22Rv1 (cell line): Measurements from ENCODE around the gene CABP1.
"Not testable (repeated sequence)": the region's sequence is repeated elsewhere in the genome, so short reads cannot be mapped to it uniquely, and the experiment has no call there.

Experiments used
- H3K27ac ChIP-seq: fragments of 450-650 bp; 2 replicates; pipeline ENCODE4 v1.5.1; 2017
- ZFX ChIP-seq: fragments of 450-650 bp; IDR thresholded peaks from 2 replicates; pipeline ENCODE4 v1.6.1; 2017; ENCODE audit warnings: antibody characterized with exemption, borderline replicate concordance
- TF ChIP-seq, protein P1 (sequence below): fragments of 450-650 bp; IDR thresholded peaks from 2 replicates; pipeline ENCODE4 v1.5.1; 2017; ENCODE audit warnings: mild to moderate bottlenecking

Gene CABP1

DNA sequence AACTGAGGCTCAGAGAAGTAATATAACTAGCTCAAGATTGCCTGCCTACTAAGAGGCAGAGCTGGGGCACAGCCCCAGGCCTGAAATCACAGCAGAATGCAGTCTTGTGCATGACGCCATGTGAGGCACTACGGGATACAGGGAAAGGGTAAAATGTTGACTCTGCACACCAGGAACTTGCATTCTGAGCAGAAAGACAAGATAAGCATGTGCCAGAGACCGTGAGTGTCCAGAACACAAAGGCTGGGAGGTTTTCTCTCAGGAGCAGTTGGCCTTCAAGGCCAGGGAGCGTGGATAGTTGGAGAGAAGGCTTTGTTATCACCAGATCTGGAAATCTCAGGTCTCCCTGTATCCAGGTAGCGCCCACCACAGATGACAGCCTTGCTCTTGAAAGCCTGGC, 23.3 kb downstream of the CABP1 start:
- TF ChIP-seq, protein P1, sequence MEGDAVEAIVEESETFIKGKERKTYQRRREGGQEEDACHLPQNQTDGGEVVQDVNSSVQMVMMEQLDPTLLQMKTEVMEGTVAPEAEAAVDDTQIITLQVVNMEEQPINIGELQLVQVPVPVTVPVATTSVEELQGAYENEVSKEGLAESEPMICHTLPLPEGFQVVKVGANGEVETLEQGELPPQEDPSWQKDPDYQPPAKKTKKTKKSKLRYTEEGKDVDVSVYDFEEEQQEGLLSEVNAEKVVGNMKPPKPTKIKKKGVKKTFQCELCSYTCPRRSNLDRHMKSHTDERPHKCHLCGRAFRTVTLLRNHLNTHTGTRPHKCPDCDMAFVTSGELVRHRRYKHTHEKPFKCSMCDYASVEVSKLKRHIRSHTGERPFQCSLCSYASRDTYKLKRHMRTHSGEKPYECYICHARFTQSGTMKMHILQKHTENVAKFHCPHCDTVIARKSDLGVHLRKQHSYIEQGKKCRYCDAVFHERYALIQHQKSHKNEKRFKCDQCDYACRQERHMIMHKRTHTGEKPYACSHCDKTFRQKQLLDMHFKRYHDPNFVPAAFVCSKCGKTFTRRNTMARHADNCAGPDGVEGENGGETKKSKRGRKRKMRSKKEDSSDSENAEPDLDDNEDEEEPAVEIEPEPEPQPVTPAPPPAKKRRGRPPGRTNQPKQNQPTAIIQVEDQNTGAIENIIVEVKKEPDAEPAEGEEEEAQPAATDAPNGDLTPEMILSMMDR: no peak
- no peak for TF ChIP-seq ZFX
- no peak overlapping the region for H3K27ac ChIP-seq

DNA sequence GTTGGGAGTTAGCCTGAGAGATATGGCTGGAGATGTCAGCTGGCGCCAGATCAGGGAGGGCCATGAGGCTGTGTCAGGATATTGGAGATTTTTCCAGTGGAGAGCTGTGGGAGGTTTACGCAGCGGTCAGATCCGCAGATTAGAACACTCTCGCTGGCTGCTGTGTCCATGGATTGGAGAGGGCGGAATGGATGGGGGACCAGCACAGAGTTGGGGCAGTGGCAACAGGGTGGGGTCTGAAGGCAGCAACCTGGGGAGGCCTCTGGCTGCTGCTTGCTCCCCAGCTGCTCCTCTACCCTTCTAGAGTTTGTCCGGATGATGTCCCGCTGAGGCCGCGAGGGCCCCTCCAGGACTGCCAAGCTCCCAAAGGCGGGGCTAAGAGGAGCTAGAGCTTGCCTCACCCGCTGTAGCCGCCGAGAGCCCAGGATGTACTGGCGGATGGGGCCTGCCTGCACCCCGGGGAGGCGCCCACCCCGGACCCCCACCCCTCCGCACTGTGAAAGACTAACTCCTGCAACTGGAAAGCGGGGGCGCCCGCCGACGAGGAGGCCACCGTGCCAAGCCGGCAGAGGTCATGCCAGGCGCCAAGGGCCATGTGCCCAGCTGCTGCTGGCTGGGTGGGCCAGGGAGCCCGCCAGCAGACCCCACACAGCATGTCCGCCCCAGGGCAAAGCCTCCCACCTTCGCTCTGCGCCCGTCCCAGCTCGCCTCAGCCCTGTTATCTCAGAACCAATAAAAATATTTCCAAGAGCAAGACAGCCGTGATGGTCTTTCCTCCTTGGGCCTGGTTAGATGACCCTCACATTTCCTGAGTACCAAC, 26.4 kb downstream of the CABP1 start:
- TF ChIP-seq ZFX: no peak
- TF ChIP-seq, protein P1: no peak
- no peak overlapping the region for H3K27ac ChIP-seq

DNA sequence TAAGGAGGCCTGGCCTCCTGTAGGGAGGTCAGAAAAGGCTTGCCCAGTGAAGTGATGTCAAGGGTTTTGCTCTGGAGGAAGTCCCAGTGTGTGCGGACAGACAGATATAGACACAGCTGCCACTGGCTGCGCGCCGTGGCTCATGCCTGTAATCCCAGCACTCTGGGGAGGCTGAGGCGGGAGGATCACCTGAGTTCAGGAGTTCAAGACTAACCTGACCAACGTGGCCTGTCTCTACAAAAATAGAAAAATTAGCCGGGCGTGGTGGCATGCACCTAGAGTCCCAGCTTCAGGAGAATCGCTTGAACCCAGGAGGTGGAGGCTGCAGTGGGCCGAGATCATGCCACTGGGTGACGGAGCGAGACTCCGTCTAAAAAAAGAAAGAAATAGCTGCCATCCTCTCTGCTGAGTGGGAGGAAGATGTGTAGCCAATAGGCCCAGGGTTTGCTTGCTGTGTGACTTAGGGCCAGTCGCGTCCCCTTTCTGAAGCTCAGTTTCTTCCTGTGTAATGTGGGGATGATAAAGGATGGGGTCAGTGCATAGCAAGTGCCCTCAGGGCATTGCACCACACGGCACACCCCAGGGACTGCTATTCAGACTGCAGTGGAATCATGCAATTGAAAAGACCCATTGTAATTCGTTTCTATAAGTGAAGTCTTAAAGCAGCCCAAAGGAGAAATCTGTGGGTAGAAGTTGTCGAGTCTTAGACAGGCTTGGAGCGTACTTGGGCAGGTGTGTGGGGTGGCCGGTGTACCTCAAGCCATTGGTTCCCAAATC, 27.9 kb downstream of the CABP1 start:
- H3K27ac ChIP-seq: no peak overlapping the region
- TF ChIP-seq, protein P1: no peak
- no peak for TF ChIP-seq ZFX

DNA sequence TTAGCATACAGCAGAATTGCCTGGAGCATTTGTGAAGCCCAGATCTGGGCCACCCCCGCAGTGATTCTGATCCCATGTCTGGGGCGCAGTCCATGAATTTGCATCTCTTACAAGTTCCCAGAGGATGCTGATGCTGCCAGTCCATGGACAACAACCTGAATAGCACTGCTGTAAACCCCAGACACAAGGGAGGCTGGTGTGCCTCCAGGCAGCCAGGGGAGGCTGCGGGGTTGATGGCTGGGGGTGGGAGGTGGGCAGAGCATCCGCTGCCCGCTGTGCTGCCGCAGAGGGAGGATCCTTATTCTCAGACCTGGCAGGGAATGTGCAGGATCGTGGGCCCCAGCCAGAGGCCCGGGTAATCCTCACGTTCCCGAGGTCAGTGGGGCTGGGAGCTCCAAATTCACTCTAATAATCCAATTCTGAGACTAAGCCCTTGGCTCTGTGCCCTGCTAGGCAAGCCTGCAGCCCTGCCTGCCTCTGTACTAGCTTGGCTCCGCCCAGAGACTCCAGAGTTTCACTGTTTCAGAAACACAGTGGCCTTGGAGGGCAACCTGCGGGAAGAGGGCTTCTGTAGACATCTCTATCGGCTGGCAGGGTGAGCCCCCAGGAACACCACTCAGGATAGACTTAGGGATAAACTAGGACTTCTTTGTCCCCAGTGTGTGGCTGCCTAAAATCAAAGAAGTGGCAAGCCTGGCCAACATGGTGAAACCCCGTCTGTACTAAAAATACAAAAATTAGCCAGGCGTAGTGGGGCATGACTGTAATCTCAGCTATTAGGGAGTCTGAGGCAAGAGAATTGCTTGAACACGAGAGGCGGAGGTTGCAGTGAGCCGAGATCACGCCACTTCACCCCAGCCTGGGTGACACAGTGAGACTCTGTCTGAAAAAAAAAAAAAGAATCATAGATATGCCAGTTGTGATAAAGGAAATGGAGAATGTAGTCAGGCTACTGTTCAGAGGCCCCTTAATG, 28.7 kb downstream of the CABP1 start:
- H3K27ac ChIP-seq: no peak overlapping the region
- TF ChIP-seq, protein P1: no peak
- TF ChIP-seq ZFX: no peak

DNA sequence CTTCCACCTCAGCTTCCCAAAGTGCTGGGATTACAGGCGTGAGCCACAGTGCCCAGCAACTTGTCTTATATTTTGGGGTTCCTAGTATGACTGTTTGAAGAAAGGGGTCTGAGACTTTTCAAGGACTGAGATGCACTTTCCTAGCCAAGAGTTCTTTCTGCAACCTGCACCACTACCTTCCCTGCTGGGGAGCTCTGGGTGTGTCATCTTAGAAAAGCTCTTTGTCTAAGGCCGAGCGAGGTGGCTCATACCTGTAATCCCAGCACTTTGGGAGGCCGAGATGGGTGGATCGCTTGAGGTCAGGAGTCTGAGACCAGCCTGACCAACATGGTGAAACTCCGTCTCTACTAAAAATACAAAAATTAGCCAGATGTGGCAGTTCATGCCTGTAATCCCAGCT, 29.8 kb downstream of the CABP1 start:
- H3K27ac ChIP-seq: not testable (repeated sequence)

DNA sequence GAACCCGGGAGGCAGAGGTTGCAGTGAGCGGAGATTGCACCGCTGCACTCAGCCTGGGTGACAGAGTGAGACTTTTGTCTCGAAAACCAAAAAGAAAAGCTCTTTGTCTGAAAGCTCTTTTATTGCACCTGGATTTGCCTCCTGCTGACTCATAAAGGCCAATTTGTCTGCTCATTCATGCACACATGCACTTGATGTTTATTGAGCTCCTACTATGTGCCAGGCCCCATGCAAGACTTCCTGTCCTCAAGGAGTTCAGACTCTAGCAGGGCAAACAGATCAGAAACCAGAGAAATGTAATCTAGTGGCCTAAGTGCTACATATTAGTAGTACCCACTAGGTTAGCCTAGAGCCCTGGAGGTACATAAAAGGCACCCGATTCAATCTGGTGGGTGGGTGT, 30.2 kb downstream of the CABP1 start:
- TF ChIP-seq, protein P1: no peak
- TF ChIP-seq ZFX: no peak
- no peak overlapping the region for H3K27ac ChIP-seq

DNA sequence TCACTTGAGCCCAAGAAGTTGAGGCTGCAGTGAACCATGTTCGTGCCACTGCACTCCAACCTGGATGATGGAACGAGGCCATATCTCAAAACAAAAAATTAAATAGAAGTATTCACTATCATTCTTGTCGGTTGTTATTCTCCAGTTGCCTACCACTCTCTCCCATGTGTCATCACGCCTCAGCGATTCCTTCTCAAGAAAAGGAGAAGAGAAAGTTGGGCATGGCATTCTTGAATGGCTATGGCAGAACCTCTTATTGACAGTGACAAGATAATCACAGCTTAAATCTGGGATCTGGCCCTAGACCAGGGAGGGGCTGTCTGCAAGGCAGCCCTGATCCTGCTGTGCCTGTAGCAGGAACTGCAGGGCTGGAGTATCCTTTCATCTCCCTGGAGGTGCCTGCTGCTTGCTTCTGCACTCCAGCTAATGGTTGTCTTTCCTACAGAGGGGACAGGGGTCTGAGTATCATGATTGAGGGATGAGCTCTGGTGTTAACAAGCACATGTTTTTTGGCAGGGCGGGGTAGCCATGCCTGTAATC, 33.7 kb downstream of the CABP1 start:
- TF ChIP-seq, protein P1: no peak
- TF ChIP-seq ZFX: no peak

More for the DNA sequence above, 33.7 kb downstream of the CABP1 start:
- no peak overlapping the region for H3K27ac ChIP-seq
